Neural cell (in vitro differentiated cells): ENCODE results near the gene BMPR1B.

Source experiments
- CTCF ChIP-seq: fragments of 450-650 bp; IDR thresholded peaks from 2 replicates; pipeline ENCODE4 v1.5.1; 2014; ENCODE audit warnings: antibody characterized with exemption, mild to moderate bottlenecking, moderate library complexity; ENCODE audit not compliant: poor library complexity, severe bottlenecking
- EP300 ChIP-seq: fragments of 450-650 bp; conservative IDR thresholded peaks from 2 replicates; pipeline ENCODE4 v1.6.1; 2014; ENCODE audit warnings: antibody characterized with exemption, mild to moderate bottlenecking, moderate library complexity; ENCODE audit not compliant: poor library complexity, severe bottlenecking
- EZH2 ChIP-seq: fragments of 200-600, 300-800 bp; shearing (Covaris generic), sonication (generic); IDR thresholded peaks from 2 replicates; pipeline ENCODE4 v1.6.1; 2014; ENCODE audit warnings: antibody characterized with exemption, low read length, borderline replicate concordance, mild to moderate bottlenecking; ENCODE audit not compliant: insufficient read depth, poor library complexity, severe bottlenecking
- MXI1 ChIP-seq: fragments of 450-650 bp; conservative IDR thresholded peaks from 2 replicates; pipeline ENCODE4 v1.6.1; 2014; ENCODE audit warnings: antibody characterized with exemption, mild to moderate bottlenecking; ENCODE audit not compliant: poor library complexity, severe bottlenecking
- POLR2AphosphoS5 ChIP-seq: IDR thresholded peaks from 2 replicates; pipeline ENCODE4 v1.6.1; 2012
- RAD21 ChIP-seq: fragments of 450-650 bp; conservative IDR thresholded peaks from 2 replicates; pipeline ENCODE4 v1.6.1; 2014; ENCODE audit warnings: antibody characterized with exemption, mild to moderate bottlenecking, moderate library complexity
- REST ChIP-seq: IDR thresholded peaks from 2 replicates; pipeline ENCODE4 v1.6.1; 2012; ENCODE audit warnings: borderline replicate concordance
- TAF1 ChIP-seq: IDR thresholded peaks from 2 replicates; pipeline ENCODE4 v1.6.1; 2012; ENCODE audit warnings: low read depth

GRCh38 chr4:95183656-95184408 is 426.1 kb downstream of the BMPR1B start:
- no peak for TF ChIP-seq CTCF
- TF ChIP-seq TAF1, result no peak
- TF ChIP-seq EZH2, result no peak
- no peak for TF ChIP-seq EP300
- no peak for TF ChIP-seq RAD21
- no peak for TF ChIP-seq REST
- TF ChIP-seq MXI1, result no peak
- no peak for TF ChIP-seq POLR2AphosphoS5
